ENCODE results near the gene KRT17. TPM values are rescaled to one million over a fixed set of nuclear protein-coding genes. Genes with fewer than 3 reads are reported as not detected.
A peak's percentile ranks its signal among the peaks of the same experiment; 100 is the strongest.
"Not testable (repeated sequence)": the region's sequence is repeated elsewhere in the genome, so short reads cannot be mapped to it uniquely, and the experiment has no call there.

KRT17 gene
- total RNA-seq, 1 donor from 2014 or later: 223 TPM

DNA sequence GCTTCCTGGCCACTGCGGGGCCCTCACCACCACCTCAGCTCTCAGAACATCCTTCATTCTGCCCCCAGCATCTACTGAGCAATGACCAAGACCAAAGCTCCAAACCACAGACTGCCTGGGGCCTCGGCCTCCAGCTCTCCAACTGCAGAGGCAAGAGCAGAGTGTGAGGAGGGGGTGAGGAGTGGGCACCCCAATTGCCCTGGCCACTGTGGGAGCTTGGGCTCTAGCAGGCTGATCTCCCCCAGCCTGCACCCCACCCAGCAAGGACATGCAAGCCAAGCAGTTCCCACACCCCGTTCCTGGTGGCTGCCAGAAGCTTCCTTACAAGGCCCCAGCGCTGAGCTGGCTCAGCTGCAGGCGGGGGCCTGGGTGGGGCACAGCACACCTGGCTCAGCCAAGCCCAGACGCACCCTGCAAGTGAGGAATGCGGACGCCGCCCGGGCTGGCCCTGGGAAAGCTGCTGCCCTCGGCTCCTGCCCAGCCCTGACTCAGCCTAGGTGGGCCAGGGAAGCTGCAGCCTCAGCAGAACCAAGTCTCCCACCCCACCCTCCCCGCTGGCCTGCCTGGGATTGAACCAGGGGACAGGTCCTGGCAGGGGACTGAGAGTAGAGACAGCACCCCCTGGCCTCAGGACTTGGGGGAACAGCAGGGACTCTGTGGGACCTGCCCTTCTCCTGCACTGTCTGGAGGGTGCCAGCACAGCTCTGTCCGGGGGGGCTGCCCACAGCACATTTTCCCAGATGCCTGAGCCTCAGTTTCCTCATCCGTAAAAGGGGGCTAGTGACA, 29.7 kb upstream of the KRT17 start:
- peak; percentile 88 for DNase-seq (ENCODE audit: low spot score)

GRCh38 chr17:41653421-41653820, 29.0 kb upstream of the KRT17 start:
- no peak for DNase-seq (ENCODE audit: low spot score)

GRCh38 chr17:41652461-41652970, 28.1 kb upstream of the KRT17 start:
- no peak for DNase-seq (ENCODE audit: low spot score)

GRCh38 chr17:41651625-41652460, 27.5 kb upstream of the KRT17 start:
- DNase-seq (ENCODE audit: low spot score): peak; percentile 90

- no peak for DNase-seq (ENCODE audit: low spot score)
Observed at GRCh38 chr17:41650794-41651624, 26.6 kb upstream of the KRT17 start.

DNA sequence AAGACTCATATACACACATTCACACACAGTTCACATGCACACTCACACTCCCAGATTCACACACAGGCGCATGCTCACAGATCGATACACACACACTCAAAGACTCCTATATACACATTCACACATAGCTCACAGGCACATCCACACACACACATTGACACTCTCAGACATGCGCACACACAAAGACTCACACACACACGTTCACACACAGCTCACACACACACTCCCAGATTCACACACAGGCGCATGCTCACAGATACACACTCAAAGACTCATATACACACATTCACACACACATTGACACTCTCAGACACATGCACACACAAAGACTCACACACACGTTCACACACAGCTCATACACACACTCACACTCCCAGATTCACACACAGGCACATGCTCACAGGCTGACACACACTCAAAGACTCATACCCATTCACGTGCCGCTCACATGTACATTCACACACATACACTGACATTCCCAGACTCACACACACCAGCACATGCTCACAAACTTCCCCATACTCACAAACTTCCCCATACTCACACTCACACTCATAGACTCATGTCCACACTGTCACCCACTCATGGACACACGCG, 25.6 kb upstream of the KRT17 start:
- DNase-seq (ENCODE audit: low spot score): no peak

GRCh38 chr17:41648411-41649195, 24.2 kb upstream of the KRT17 start:
- peak; percentile 92 for DNase-seq (ENCODE audit: low spot score)

DNA sequence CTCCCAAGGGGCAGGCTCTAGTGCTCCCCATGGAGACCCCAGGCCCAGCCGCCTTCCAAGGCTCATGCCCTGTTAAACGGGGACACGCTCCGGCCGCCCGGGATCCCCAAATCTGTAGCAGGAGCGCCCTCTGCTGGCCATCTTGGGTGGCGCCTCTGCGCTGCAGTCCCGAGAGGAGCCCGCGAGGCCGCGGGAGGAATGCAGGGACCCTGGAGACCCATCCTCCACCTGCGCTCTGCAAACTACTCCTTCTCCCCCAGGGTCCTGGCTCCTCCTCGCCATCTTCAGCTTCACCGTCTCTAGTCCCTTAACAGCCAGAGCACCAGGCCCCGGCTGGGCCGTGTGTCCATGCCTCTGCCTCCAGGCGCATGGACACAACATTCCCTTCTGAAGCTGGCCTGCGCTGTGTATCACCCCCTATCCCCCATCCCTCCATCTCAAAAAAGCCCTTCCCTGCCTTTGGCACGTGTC, 23.6 kb upstream of the KRT17 start:
- DNase-seq (ENCODE audit: low spot score): peak; percentile 91

DNA sequence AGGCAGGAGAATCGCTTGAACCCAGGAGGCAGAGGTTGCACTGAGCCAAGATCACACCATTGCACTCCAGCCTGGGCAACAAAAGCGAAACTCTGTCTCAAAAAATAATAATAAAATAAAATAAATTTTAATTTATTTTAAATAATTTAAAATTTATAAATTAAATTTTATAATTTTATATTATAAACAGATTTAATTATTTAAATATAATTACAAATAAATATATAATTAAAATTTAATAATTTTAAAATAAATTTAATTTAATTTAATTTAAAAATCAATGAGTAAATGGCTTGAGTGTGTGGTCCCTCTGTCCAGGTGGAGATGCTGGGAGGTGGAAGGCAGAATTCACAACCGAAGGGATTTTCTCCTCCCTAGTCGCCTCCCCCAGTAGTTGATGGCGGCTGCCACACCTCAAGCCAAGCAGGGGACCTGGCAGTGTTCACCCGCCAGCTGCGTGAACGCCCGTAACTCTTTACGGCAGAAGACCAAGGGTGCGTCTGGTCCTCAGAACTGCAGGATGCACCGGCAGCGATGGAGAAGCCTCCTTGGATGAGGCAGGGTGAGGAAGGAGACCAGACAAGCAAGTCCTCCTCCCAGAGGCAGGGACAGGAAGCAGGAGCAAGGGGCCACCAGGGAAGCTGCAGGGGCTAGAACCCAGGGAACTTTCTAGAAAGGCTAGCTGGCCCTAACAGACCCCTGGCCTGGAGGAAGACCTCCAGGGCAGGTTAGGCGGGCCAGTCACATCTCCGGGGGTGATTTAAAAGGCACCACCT, 22.9 kb upstream of the KRT17 start:
- DNase-seq (ENCODE audit: low spot score): no peak

DNA sequence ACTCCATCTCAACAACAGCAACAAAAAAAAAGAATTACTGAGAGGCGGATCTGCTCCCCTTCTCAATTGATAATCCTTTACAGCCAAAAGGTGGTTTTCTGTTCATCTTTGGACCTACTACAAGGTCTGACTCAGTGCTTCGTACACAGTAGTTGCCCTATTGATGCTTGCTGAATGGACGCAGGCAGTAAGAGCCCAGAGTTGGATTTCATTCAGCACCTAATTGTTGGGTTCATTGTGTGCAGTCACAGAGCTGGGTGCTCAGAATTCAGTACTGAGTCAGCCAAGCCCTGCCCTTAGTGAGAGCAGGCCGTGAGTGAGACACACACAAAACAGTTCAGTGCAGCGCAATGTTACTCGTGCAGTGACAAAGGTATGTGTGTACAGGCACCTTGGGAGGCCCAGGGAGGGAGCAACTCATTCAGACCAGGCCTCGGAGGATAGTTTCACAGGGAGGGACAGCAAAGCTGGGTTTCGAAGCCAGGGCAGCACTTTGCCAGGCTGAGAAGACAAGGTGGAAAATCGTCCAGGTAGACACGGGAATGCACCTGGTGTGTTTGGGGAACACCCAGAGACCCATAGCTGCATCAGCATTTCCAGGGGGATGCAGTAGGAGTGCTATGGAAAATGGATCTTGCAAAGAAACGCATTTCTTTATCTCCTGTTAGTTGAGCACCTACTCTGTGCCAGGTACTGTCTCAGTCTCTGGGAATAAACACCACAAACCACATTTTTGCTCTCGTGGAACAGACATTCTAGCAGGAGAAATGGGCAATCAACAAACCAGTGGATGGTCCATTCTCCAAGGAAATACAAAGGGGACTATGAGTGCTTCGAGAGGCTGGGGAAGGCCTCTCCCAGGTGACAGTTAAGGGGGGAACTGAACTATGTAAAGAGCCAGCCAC, 18.1 kb upstream of the KRT17 start:
- no peak for DNase-seq (ENCODE audit: low spot score)

DNA sequence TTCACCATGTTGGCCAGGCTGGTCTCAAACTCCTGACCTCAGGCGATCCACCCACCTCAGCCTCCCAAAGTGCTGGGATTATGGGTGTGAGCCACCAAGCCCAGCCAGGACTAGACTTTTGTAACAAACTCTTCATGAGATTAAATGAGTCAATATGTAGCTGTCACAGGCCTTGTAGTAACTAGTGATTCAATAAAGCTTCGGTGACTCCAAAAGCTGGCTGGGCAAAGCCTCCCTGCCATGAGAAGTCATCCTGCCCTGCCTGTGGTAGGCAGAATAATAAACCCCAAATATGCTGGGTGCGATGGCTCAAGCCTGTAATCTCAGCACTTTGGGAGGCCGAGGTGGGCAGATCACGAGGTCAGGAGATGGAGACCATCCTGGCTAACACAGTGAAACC, 16.2 kb upstream of the KRT17 start:
- not testable (repeated sequence) for DNase-seq (ENCODE audit: low spot score)

GRCh38 chr17:41639492-41640473, 15.4 kb upstream of the KRT17 start:
- no peak for DNase-seq (ENCODE audit: low spot score)

- DNase-seq (ENCODE audit: low spot score): no peak
Observed at GRCh38 chr17:41638941-41639340, 14.6 kb upstream of the KRT17 start.

- no peak for DNase-seq (ENCODE audit: low spot score)
Observed at GRCh38 chr17:41638194-41638593, 13.8 kb upstream of the KRT17 start.

DNA sequence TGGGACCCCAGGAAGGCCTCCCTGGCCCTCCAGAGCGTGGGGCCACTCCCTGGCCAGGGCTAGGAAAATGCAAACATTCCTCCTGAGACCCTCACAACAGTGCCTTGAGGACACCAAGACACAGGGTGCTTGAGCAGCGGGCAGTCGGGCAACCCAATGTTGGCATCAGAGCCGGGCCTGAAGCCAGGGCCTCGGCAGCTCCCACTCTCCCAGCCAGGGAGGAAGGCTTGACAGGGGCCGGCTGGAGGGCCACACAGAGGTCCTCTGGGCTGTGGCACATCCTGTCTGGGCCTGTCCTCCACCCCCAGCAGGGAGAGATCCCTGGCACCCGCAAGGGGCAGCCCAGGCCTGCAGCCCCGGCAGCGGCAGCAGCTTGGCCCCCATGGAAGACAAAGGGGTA, 12.3 kb upstream of the KRT17 start:
- DNase-seq (ENCODE audit: low spot score): no peak

- no peak for DNase-seq (ENCODE audit: low spot score)
Observed at GRCh38 chr17:41635121-41636097, 11.0 kb upstream of the KRT17 start.
